ENCODE measurements around the gene S1PR3. TPM values are rescaled to one million over a fixed set of nuclear protein-coding genes. Genes with fewer than 3 reads are reported as not detected.
A peak's percentile ranks its signal among the peaks of the same experiment; 100 is the strongest.
"Not testable (repeated sequence)": the region's sequence is repeated elsewhere in the genome, so short reads cannot be mapped to it uniquely, and the experiment has no call there.

Gene S1PR3
- total RNA-seq (2022), result 2.7 and 2.8 TPM in 2 replicates
- percentile 41 among the genes with signal in this experiment for Bru-seq, nascent RNA
- percentile 46 among the genes with signal in this experiment for BruChase-seq, experiment 1, labeled RNA remaining after a 6-hour chase
- percentile 46 among the genes with signal in this experiment for BruChase-seq, experiment 2, labeled RNA remaining after a 2-hour chase
- long read RNA-seq, full-length matches to known transcripts, result 2 of 2 reads
- long read RNA-seq, partial matches to known transcripts, result 0 of 2 reads
- long read RNA-seq, other reads (novel, unspliced or antisense), result 0 of 2 reads

DNA sequence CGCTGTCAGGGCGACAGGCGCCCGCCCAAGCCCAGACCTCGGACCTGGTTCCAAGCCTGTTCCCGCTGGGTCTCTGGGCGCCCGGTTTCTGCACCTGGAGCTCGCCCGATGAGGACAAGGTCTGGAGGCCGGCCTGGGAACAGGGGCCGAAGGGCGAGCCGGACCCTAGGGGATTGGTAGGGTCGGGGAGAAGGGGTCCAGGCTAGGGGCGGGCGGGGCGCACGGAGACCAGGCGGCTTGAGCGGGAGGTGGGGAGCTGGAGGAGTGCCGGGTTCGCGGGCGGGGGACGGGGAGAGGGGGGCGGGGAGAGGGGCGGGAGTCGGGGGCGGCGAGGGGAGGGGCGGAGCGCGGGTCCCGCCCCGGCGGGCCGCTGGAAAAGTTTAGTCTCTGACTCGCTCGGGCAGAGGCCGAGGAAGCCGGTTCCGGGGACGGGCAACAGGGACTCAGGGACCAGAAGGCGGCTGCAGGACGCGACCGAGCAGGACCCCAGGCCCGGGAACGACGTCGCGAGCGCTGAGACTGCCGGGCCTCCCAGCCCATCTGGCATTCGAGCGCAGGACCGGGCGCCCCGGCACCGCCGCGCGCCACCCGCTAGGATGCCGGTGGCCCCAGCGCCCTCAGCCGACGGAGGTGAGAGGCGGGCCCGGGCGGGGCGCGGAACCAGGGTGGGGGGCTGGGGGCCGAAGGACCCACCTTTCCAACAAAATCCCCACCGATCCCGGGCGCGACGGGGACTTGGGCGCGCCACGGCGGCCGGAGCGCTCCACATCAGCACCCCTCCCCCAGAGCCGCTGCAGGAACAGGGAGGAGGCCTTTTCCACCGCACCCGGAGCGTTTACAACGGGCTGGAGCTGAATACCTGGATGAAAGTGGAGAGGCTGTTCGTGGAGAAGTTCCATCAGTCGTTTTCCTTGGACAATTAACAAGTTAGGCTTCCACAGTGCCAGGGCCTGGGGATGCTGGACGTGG lies at the start of gene S1PR3:
S1PR3 (plus strand) TSS at position 403 of the 969 bp plus-strand sequence. CDS start 9,733 bp downstream, outside the sequence.
- POLR2A ChIA-PET, result interaction anchor here (1.2 kb wide), 1 partner anchor 40 kb away, joined by 3 read pairs; no protein-coding TSS in a partner anchor
- no peak within 1 kb of the TSS for H3K27ac Mint-ChIP-seq (ENCODE audit: low read depth, unreplicated experiment)
- peak; percentile 46 for DNase-seq (ENCODE audit: unreplicated experiment)

DNA sequence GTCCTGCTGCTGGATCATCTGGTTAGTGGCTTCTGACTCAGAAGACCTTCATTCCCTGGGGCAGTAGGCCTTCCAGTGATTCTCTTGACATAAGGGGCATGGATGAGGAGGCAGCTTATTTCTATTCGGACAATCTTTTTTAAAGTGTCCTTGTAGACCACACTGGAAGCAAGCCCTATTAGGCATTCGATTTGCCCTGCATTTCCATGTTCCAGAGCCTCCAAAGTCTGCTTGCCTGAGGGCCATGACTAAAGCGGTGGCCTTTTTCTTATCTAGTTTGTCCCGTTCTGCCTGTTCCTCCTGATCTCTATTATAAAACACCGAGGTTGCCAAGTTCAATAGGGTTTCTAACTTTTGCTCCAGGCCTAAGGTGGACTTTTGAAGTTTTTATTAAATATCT lies 49.7 kb upstream of the S1PR3 start:
- H3K9me3 Mint-ChIP-seq (ENCODE audit: unreplicated experiment); H3K4me1 Mint-ChIP-seq (ENCODE audit: insufficient read depth, unreplicated experiment); POLR2A ChIA-PET; BruUV-seq (replicated peaks); H3K36me3 Mint-ChIP-seq (ENCODE audit: insufficient read depth, unreplicated experiment); DNase-seq (ENCODE audit: unreplicated experiment); H3K27me3 Mint-ChIP-seq (ENCODE audit: insufficient read depth, unreplicated experiment); H3K27ac Mint-ChIP-seq (ENCODE audit: low read depth, unreplicated experiment); intact Hi-C loops (cut with micrococcal nuclease); H3K4me3 Mint-ChIP-seq (ENCODE audit: unreplicated experiment); CTCF ChIA-PET: not testable (repeated sequence)

More for the DNA sequence above, at the start of gene S1PR3:
- Mint-ChIP-seq H3K4me1 (ENCODE audit: insufficient read depth, unreplicated experiment) (peaks cover 13% of the 10 kb centered on the region), H3K36me3 (ENCODE audit: insufficient read depth, unreplicated experiment) (no peaks in the 10 kb centered on the region), H3K9me3 (ENCODE audit: unreplicated experiment) (no peaks in the 10 kb centered on the region), H3K4me3 (ENCODE audit: unreplicated experiment) (peak within 1 kb of the TSS; percentile 70), H3K27me3 (ENCODE audit: insufficient read depth, unreplicated experiment) (no peaks in the 10 kb centered on the region)
- TF ChIP-seq, protein P1, sequence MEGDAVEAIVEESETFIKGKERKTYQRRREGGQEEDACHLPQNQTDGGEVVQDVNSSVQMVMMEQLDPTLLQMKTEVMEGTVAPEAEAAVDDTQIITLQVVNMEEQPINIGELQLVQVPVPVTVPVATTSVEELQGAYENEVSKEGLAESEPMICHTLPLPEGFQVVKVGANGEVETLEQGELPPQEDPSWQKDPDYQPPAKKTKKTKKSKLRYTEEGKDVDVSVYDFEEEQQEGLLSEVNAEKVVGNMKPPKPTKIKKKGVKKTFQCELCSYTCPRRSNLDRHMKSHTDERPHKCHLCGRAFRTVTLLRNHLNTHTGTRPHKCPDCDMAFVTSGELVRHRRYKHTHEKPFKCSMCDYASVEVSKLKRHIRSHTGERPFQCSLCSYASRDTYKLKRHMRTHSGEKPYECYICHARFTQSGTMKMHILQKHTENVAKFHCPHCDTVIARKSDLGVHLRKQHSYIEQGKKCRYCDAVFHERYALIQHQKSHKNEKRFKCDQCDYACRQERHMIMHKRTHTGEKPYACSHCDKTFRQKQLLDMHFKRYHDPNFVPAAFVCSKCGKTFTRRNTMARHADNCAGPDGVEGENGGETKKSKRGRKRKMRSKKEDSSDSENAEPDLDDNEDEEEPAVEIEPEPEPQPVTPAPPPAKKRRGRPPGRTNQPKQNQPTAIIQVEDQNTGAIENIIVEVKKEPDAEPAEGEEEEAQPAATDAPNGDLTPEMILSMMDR (IDR thresholded peaks at IDR 0.05; ENCODE audit: unreplicated experiment), result no peak
- BruUV-seq (replicated peaks), result no TSS peak
- CTCF ChIA-PET, result interaction anchor here (0.7 to 1.5 kb wide), 3 partner anchors 10 to 41 kb away, joined by 3 to 5 read pairs (median 5); no protein-coding TSS in a partner anchor
- intact Hi-C loops (cut with micrococcal nuclease), result no loop called here

DNA sequence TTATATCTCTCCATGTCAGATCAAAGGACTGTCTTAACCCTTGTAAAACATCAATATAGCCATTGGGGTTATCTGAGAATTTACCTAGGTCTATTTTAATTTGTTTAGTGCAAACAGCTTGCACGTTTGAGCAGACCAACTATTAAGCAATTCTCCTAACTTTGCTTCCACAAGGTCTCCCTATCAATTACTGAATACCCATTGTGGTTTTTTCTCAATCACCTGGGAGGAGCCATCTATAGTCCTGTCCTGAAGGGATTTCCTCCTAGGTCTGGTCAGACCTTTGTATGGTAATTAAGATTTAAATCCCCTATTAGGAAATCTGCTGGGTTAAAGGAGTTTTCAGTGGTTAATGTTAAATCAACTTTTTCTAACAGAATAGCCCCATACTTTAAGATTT lies 48.9 kb upstream of the S1PR3 start:
- Mint-ChIP-seq H3K36me3 (ENCODE audit: insufficient read depth, unreplicated experiment) (no peaks in the 10 kb centered on the region), H3K27me3 (ENCODE audit: insufficient read depth, unreplicated experiment) (no peaks in the 10 kb centered on the region), H3K4me3 (ENCODE audit: unreplicated experiment) (no peak overlapping the region), H3K27ac (ENCODE audit: low read depth, unreplicated experiment) (no peak overlapping the region), H3K9me3 (ENCODE audit: unreplicated experiment) (no peaks in the 10 kb centered on the region), H3K4me1 (ENCODE audit: insufficient read depth, unreplicated experiment) (no peaks in the 10 kb centered on the region)
- TF ChIP-seq, protein P1 (IDR thresholded peaks at IDR 0.05; ENCODE audit: unreplicated experiment), result no peak
- ChIA-PET CTCF (no interaction called here), POLR2A (interaction anchor here (0.6 kb wide), 1 partner anchor 8 kb away, joined by 3 read pairs; no protein-coding TSS in a partner anchor)
- intact Hi-C loops (cut with micrococcal nuclease), result no loop called here
- no TSS peak for BruUV-seq (replicated peaks)
- no peak for DNase-seq (ENCODE audit: unreplicated experiment)

DNA sequence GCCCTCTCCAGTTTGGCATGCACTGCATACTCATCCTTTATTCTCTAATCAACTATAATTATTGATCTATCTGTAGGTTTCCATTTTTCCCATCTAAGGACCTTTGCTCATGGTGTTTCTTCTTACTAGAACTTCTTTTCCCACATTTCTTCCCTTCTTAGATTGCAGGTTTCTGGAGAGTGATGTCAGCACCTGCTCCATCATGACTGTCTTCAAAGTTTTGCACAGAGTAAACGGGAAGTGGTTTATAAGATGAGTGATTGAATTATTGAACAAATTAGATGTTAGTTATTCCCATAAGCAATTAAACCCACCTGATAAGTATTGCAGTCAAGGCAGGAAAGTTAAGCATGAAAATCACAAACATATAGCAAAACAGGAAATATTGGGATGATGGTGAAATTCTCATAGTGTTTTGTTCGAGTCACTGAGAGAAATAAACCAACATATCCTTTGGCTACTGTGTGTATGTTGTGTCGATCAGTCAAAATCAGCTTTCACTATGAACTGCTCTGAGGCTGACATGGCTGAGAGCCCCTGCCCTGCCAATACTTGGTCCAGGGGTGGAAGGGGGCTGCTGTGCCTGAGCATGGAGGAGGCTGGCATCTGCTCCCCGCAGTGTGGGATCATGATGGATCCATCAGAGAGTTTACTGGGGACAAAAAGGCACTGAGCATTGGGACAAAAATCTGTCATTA lies 45.5 kb upstream of the S1PR3 start:
- no peak for DNase-seq (ENCODE audit: unreplicated experiment)
- intact Hi-C loops (cut with micrococcal nuclease), result no loop called here
- POLR2A ChIA-PET, result no interaction called here
- Mint-ChIP-seq H3K9me3 (ENCODE audit: unreplicated experiment) (no peaks in the 10 kb centered on the region), H3K36me3 (ENCODE audit: insufficient read depth, unreplicated experiment) (no peaks in the 10 kb centered on the region), H3K27ac (ENCODE audit: low read depth, unreplicated experiment) (no peak overlapping the region), H3K27me3 (ENCODE audit: insufficient read depth, unreplicated experiment) (no peaks in the 10 kb centered on the region), H3K4me3 (ENCODE audit: unreplicated experiment) (no peak overlapping the region), H3K4me1 (ENCODE audit: insufficient read depth, unreplicated experiment) (peaks cover 17% of the 10 kb centered on the region)
- TF ChIP-seq, protein P1 (IDR thresholded peaks at IDR 0.05; ENCODE audit: unreplicated experiment), result no peak
- no TSS peak for BruUV-seq (replicated peaks)
- CTCF ChIA-PET, result interaction anchor here (0.6 kb wide), 1 partner anchor 46 kb away, joined by 3 read pairs; no protein-coding TSS in a partner anchor

Data from MCF 10A (cell line).